ENCODE measurements around the gene TNIP2.

TNIP2 gene

GRCh38 chr4:2755821-2756690 lies at the start of gene TNIP2:
TNIP2 (minus strand) TSS chr4:2756336; CDS start chr4:2756289, 47 bp downstream.
- DNase-seq, result peak; percentile 47 to 83

DNA sequence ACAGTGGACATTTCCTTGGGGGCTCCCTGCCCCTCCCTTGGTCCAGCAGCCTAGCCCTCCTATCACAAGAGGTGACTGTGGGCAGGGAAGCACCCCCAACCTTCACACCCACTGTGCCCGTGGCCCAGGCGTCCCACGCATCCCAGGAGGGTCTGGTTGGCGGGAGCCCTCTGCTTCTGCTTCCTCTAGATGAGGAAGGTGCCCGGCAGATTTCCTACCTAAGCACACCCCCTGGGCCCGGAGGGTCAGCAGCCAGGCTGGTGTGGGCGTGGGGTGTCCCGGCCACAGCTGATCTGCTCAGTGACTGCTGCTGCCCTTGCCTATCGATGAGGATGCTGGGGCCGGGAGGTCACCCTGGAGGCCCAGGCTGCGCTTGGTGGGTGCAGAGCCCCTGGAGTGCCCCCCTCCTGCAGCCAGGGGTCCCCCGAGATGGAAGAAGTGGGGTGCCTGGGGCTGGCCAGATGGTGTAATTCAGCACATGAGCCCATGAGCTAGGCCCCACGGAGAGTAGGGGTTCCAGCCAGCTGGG lies 48.9 kb upstream of the TNIP2 start:
- DNase-seq, result no peak

GRCh38 chr4:2804449-2804972 lies 48.4 kb upstream of the TNIP2 start:
- no peak for DNase-seq

- DNase-seq, result no peak
Observed at GRCh38 chr4:2803624-2804448, 47.7 kb upstream of the TNIP2 start.

GRCh38 chr4:2802618-2803531 lies 46.7 kb upstream of the TNIP2 start:
- DNase-seq, result no peak

- DNase-seq, result peak; percentile 59 to 68
Observed at GRCh38 chr4:2800691-2801596, 44.8 kb upstream of the TNIP2 start.

- no peak for DNase-seq
Observed at GRCh38 chr4:2799971-2800690, 44.0 kb upstream of the TNIP2 start.

DNA sequence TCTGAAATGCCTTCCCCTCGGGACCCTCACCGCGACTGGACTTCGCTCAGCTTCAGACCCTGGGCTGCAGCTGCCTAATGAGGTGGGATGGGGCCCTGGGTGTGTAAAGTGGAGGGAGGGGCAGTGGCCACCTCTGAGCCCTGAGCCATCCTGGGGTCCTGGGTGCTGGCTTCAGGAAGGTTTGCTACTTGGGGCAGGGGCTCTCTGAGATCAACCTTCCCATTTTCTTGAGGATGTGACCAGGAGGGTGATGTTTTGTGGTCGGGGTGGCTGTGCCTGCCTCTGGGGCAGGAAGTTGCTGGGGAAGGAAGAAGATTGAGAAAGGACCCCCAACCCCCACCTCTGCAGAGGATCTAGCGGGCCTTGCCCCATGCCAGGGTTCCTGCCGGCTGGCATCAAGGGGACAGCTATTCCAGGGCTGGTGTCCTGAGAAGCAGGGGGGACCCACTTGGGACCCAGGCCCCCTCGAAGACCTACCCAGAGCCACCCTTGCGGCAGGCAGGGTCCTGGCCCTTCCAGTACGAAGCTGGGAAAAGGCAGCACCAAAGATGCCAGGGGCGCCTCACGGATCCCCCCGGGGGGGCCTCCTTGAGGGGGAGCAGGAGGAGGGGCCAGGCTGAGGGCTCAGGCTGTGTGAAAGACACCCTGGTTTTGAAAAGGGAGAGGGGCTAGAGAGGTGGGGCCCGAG lies 43.2 kb upstream of the TNIP2 start:
- no peak for DNase-seq

GRCh38 chr4:2798399-2799223 lies 42.5 kb upstream of the TNIP2 start:
- peak in 1 of 2 donors; percentile 49 for DNase-seq

DNA sequence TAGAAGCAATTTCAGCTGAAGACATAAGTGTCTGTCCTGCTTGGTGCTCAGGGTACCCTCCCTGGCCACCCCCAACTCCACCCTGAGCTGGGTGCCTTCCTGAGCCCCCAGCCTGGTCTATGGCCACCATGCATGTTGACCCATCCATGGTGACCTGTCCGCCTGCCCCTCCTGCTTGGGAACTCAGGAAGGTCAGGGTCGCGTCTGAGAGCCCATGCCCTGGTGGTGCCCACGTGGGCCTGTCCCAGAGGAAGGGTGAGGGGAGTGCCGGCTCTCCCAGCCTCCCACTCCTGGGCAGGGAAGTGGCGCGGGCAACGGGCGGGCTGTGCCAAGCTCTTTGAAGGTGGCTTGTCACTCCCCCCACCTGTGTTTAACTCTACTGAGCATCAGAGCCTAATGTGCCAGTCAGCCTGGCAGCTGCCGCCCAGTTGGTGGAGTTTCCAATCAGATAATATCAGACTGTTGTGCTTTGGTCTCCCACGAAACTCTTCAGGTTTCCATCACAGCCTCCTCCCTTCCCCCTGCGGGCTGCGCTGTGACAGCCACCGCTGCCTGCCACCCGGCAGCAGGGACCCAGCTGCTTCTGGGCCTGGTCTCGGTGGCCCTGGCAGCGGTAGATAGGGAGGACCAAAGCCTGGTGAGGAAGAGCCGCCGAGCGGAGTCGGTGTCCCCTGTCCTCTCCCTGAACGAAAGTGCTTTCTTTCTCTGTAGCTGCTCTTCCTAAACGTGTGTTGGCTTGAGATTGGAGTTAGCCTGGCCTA lies 41.6 kb upstream of the TNIP2 start:
- no peak for DNase-seq

GRCh38 chr4:2796849-2797544 lies 40.9 kb upstream of the TNIP2 start:
- no peak for DNase-seq

GRCh38 chr4:2795893-2796848 lies 40.0 kb upstream of the TNIP2 start:
- no peak for DNase-seq

GRCh38 chr4:2795300-2795892 lies 39.3 kb upstream of the TNIP2 start:
- no peak for DNase-seq

GRCh38 chr4:2794486-2795299 lies 38.6 kb upstream of the TNIP2 start:
- peak in 1 of 2 donors; percentile 36 for DNase-seq

Measured in hippocampal formation (tissue), 2 donors.